B cell (primary cell): ENCODE measurements around the gene RPSA.

Experiments used
- CTCF ChIP-seq: fragments of 200-600 bp; IDR thresholded peaks from one replicate; pipeline ENCODE4 v1.8.0; 2022; ENCODE audit warnings: antibody characterized with exemption, mild to moderate bottlenecking
- EZH2 ChIP-seq: IDR thresholded peaks from 2 replicates; pipeline ENCODE4 v1.6.1; 2012; ENCODE audit warnings: borderline replicate concordance, low read depth, mild to moderate bottlenecking, moderate library complexity, low read length; ENCODE audit not compliant: insufficient read depth, poor library complexity, severe bottlenecking

GRCh38 chr3:39406368-39407258 is at the start of gene RPSA:
- TF ChIP-seq CTCF (peak; percentile 22), EZH2 (no peak)
